Left lung (tissue), 14 donors: Measurements from ENCODE around the gene IQCK. TPM values are rescaled to one million over a fixed set of nuclear protein-coding genes. Genes with fewer than 3 reads are reported as not detected.

Source experiments
- ATAC-seq: fragments of 200-7000 bp; cut with Tn5 transposase; one replicate; pipeline ENCODE4 v1.9.1; 2020; ENCODE audit warnings: moderate library complexity
- DNase-seq, 4 donors: peaks; one replicate each; pipeline ENCODE4 v3.0.0-alpha.2; 2013 to 2020
- H3K27ac ChIP-seq, 2 donors: fragments of 200-600 bp; sonication (generic) in 1 of 2; one replicate each; pipeline versions ENCODE4 v1.5.0 to v1.8.0; 2020 to 2021
- H3K27me3 ChIP-seq, 2 donors: fragments of 200-600 bp; sonication (generic) in 1 of 2; one replicate each; pipeline versions ENCODE4 v1.5.0 to v1.8.0; 2020 to 2021
- H3K36me3 ChIP-seq, 2 donors: fragments of 200-600 bp; sonication (generic) in 1 of 2; one replicate each; pipeline versions ENCODE4 v1.5.0 to v1.8.0; 2020 to 2021
- H3K4me1 ChIP-seq, 2 donors: fragments of 200-600 bp; one replicate each; pipeline ENCODE4 v1.8.0; 2021
- H3K4me3 ChIP-seq, 2 donors: fragments of 200-600 bp; sonication (generic) in 1 of 2; one replicate each; pipeline versions ENCODE4 v1.5.0 to v1.8.0; 2020 to 2021; ENCODE audit warnings: mild to moderate bottlenecking in 1 of 2
- H3K9me3 ChIP-seq, 2 donors: fragments of 200-600 bp; sonication (generic) in 1 of 2; one replicate each; pipeline versions ENCODE4 v1.5.0 to v1.8.0; 2020 to 2021
- intact Hi-C, 2 donors: fragments of 100-400 bp; cut with DNase I; formaldehyde crosslinking; loops; one replicate each; pipeline versions ENCODE4 v1.11.2 to v1.14.2; 2022
- long read RNA-seq, 12 donors: library from polyadenylated mRNA in 2 of 12; unstranded in 2 of 12; transcript quantifications; one replicate each; pipeline ENCODE4 v2.0.0 and lab custom pipeline, GENCODE V29; 2019 to 2026
- polyA plus RNA-seq, 6 donors: library from polyadenylated mRNA; unstranded; fragments of 120-200 nt; gene quantifications; one replicate each; pipeline ENCODE4 v1.2.1, GENCODE V29; 2013; ENCODE audit not compliant: insufficient read length in 6 of 6
- total RNA-seq, 2 donors: library from RNA; stranded (reverse); fragmentation: NEBNext Ultra II Directional; extraction: Animal tissue kit (Norgen Biotek cat#: 25700); gene quantifications; one replicate each; pipeline ENCODE4 v1.2.1, GENCODE V29; 2021
- TF ChIP-seq, protein P1 (sequence below), 2 donors: fragments of 200-600 bp; sonication (generic) in 1 of 2; IDR thresholded peaks; one replicate each; pipeline versions ENCODE4 v1.5.0 to v1.8.0; 2021; ENCODE audit warnings: antibody characterized with exemption in 2 of 2
- donor health status: DM: no; HTN: yes; CAD: no.
- donor health status: DM: no; HTN: no; CAD: no.

IQCK gene, protein sequence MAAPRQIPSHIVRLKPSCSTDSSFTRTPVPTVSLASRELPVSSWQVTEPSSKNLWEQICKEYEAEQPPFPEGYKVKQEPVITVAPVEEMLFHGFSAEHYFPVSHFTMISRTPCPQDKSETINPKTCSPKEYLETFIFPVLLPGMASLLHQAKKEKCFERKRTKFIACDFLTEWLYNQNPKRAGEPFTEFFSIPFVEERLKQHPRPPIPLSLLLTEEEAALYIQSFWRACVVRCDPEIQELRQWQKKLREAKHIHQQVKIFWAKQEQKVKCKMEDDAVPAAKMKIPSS
- total RNA-seq (10 to 100 TPM in 1 of 2 donors, 1 to 10 TPM in 1; 8.0 to 13.4 TPM), polyA plus RNA-seq (10 to 100 TPM; 20.9 to 25.3 (median 23.5) TPM)
- long read RNA-seq, donor 1, partial matches to known transcripts: 10 of 15 reads
- long read RNA-seq, donor 1, other reads (novel, unspliced or antisense): 0 of 15 reads
- long read RNA-seq, donor 2, partial matches to known transcripts: 25 of 27 reads
- long read RNA-seq, donor 2, other reads (novel, unspliced or antisense): 0 of 27 reads
- long read RNA-seq, donor 3, partial matches to known transcripts: 9 of 10 reads
- long read RNA-seq, donor 3, other reads (novel, unspliced or antisense): 0 of 10 reads
- long read RNA-seq, donor 4, partial matches to known transcripts: 2 of 4 reads
- long read RNA-seq, donor 4, other reads (novel, unspliced or antisense): 1 of 4 reads
- long read RNA-seq, donor 5, partial matches to known transcripts: 8 of 12 reads
- long read RNA-seq, donor 5, other reads (novel, unspliced or antisense): 0 of 12 reads
- long read RNA-seq, donor 6, partial matches to known transcripts: 0 of 13 reads
- long read RNA-seq, donor 6, other reads (novel, unspliced or antisense): 13 of 13 reads
- long read RNA-seq, donor 7, partial matches to known transcripts: 8 of 8 reads
- long read RNA-seq, donor 7, other reads (novel, unspliced or antisense): 0 of 8 reads
- long read RNA-seq, donor 8, partial matches to known transcripts: 11 of 20 reads
- long read RNA-seq, donor 8, other reads (novel, unspliced or antisense): 9 of 20 reads
- long read RNA-seq, donor 9: 0 reads
- long read RNA-seq, donor 10, partial matches to known transcripts: 1 of 4 reads
- long read RNA-seq, donor 10, other reads (novel, unspliced or antisense): 2 of 4 reads
- long read RNA-seq, donor 11: 0 reads
- long read RNA-seq, donor 12, partial matches to known transcripts: 5 of 5 reads
- long read RNA-seq, donor 12, other reads (novel, unspliced or antisense): 0 of 5 reads

DNA sequence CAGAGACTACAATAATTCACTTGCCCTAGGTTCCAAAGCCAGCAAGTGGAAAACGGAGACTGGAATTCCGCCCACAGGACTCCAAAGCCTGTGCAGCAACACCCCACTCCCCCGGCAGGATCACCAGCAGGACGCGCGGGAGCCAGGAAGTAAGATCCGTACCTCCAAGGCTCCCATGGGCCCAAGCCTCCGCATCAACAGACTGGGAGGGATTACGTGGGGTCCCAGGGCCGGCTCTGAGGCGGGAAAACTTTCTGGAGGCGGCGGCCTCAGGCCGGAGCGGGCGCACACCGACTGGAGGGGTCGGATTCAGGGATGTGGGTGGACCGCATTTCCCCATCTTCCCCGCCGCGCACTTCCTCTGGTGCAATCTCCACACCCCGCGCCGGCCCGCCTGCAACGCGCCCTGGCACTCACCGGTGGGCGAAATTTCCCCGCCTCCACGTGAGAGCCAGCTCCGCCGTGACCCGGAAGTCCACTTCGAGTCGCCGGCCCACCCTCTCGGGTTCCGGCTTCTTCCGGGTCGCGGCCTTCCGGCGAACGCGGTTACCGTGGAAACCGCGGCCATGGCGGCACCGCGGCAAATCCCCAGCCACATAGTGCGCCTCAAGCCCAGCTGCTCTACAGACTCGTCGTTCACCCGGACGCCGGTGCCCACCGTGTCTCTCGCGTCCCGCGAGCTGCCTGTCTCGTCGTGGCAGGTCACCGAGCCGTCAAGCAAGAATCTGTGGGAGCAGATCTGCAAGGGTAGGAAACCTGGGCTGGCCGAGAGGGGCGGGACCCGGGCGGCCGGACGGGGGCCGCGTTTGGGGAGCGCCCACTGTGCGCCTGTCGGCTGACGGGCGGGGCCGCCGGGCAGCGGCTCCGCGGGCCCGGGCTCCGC lies at the start of gene IQCK, which contains the start of gene KNOP1:
TSS of gene IQCK (plus strand) at position 531 of the 883 bp plus-strand sequence. CDS start at position 567, 36 bp downstream.
TSS of gene KNOP1 (minus strand) at position 487 of the 883 bp plus-strand sequence. CDS start 3,192 bp downstream, outside the sequence.
- Histone ChIP-seq H3K4me3 (peak within 1 kb of the TSS; percentile 99), H3K4me1 (peaks cover 11 to 25% of the 10 kb centered on the region in 2 donors), H3K9me3 (no peaks in the 10 kb centered on the region), H3K27me3 (no peaks in the 10 kb centered on the region), H3K27ac (peak within 1 kb of the TSS; percentile 33 to 80), H3K36me3 (peaks cover 0 to 18% of the 10 kb centered on the region in 2 donors)
- intact Hi-C loops: no loop called here
- TF ChIP-seq, protein P1, sequence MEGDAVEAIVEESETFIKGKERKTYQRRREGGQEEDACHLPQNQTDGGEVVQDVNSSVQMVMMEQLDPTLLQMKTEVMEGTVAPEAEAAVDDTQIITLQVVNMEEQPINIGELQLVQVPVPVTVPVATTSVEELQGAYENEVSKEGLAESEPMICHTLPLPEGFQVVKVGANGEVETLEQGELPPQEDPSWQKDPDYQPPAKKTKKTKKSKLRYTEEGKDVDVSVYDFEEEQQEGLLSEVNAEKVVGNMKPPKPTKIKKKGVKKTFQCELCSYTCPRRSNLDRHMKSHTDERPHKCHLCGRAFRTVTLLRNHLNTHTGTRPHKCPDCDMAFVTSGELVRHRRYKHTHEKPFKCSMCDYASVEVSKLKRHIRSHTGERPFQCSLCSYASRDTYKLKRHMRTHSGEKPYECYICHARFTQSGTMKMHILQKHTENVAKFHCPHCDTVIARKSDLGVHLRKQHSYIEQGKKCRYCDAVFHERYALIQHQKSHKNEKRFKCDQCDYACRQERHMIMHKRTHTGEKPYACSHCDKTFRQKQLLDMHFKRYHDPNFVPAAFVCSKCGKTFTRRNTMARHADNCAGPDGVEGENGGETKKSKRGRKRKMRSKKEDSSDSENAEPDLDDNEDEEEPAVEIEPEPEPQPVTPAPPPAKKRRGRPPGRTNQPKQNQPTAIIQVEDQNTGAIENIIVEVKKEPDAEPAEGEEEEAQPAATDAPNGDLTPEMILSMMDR (IDR thresholded peaks at IDR 0.05): no peak
- DNase-seq (peak; percentile 88 to 95 (median 93)), ATAC-seq (peak; percentile 98)

DNA sequence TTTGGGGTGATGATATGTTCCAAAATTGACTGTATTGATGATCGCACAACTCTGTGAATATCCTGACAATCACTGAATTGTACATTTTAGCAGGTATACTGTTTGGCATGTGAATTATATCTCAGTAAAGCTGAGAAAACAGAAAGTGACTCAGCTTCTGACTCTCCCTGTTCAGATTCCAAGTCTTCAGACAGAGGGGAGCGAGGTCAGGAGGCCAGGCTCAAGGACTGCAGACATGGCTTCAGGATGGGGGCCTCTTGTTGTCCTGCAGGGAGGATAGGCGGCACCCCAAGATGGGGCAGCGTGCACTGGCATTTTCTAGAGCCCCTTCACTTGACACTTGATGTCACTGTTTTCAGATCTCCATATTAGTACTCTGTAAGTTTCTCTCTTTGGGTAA lies 45.7 kb upstream of the IQCK start:
- no peak for ATAC-seq
- no peak for DNase-seq
- Histone ChIP-seq H3K27me3 (no peaks in the 10 kb centered on the region), H3K27ac (no peak overlapping the region), H3K36me3 (peaks cover 0 to 91% of the 10 kb centered on the region in 2 donors), H3K9me3 (no peaks in the 10 kb centered on the region), H3K4me1 (no peaks in the 10 kb centered on the region), H3K4me3 (no peak overlapping the region)
- TF ChIP-seq, protein P1 (IDR thresholded peaks at IDR 0.05): no peak
- intact Hi-C loops: no loop called here

DNA sequence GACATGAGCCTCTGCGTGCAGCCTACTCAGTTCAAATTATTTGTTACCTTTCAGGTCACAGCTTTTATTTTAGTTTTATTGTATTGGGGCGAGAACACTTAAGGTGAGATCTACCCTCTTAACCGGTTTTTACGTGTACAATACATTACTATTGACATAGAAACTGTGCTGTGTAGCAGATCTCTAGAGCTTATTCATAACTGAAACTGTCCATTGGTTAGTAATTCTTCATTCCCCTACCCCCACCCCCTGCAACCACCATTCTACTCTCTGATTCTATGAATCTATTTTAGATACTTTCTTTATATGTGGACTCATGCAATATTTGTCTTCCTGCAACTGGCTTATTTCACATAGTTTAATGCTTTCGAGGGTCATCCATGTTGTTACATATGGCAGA lies 43.6 kb upstream of the IQCK start:
- H3K4me1 ChIP-seq: no peaks in the 10 kb centered on the region
- no peak overlapping the region for H3K27ac ChIP-seq
- TF ChIP-seq, protein P1 (IDR thresholded peaks at IDR 0.05): no peak
- H3K27me3 ChIP-seq: no peaks in the 10 kb centered on the region
- no peaks in the 10 kb centered on the region for H3K9me3 ChIP-seq
- intact Hi-C loops: no loop called here
- no peak overlapping the region for H3K4me3 ChIP-seq
- peaks cover 0 to 90% of the 10 kb centered on the region in 2 donors for H3K36me3 ChIP-seq
- ATAC-seq (no peak), DNase-seq (no peak)

DNA sequence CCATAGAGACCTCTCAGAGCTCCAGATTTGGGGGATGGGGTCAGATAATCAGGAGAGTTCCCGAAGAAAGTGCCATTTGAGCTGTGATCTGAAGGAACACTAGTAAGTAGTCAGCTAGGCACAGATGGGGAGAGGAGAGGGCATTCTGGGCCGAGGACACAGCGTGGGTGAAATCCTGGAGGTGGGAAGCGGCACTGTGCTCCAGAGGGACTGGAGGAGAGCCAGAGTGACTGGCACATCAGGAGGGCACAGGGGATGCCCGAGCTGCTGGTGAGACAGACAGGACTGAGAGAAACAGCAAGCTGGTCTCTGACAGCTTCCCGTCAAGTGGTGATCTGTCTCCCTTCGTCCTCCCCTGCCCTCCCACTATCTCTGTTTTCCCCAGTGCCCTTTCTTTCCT lies 40.7 kb upstream of the IQCK start:
- DNase-seq: no peak
- Histone ChIP-seq H3K9me3 (no peaks in the 10 kb centered on the region), H3K27ac (no peak overlapping the region), H3K27me3 (no peaks in the 10 kb centered on the region), H3K4me3 (no peak overlapping the region), H3K4me1 (no peaks in the 10 kb centered on the region), H3K36me3 (peaks cover 0 to 78% of the 10 kb centered on the region in 2 donors)
- intact Hi-C loops: no loop called here
- TF ChIP-seq, protein P1 (IDR thresholded peaks at IDR 0.05): no peak
- no peak for ATAC-seq
